Stimulated activated CD8-positive, alpha-beta memory T cell treated with anti-CD3 and anti-CD28 coated beads, Interleukin-2, amount 100 ng/mL, for 48 hours (primary cell): ENCODE results near the gene CFAP77.
A peak's percentile ranks its signal among the peaks of the same experiment; 100 is the strongest.
"Not testable (repeated sequence)": the region's sequence is repeated elsewhere in the genome, so short reads cannot be mapped to it uniquely, and the experiment has no call there.

ENCODE experiments used
- DNase-seq, 2 donors: peaks; one replicate each; pipeline ENCODE4 v3.0.0-alpha.2; 2020; ENCODE audit warnings: low read depth in 2 of 2

Gene CFAP77

GRCh38 chr9:132547436-132547835, 137.4 kb downstream of the CFAP77 start:
- no peak for DNase-seq

GRCh38 chr9:132547976-132548730, 138.1 kb downstream of the CFAP77 start:
- no peak for DNase-seq

GRCh38 chr9:132548751-132549640, 139.0 kb downstream of the CFAP77 start:
- no peak for DNase-seq

- no peak for DNase-seq
These were observed 141.5 kb downstream of the CFAP77 start for GRCh38 chr9:132551556-132551955.

GRCh38 chr9:132552041-132552440, 142.0 kb downstream of the CFAP77 start:
- DNase-seq, result no peak

GRCh38 chr9:132554755-132555154, 144.7 kb downstream of the CFAP77 start:
- DNase-seq, result no peak

GRCh38 chr9:132555528-132555927, 145.5 kb downstream of the CFAP77 start:
- DNase-seq, result no peak

GRCh38 chr9:132556235-132556634, 146.2 kb downstream of the CFAP77 start:
- DNase-seq, result no peak

GRCh38 chr9:132556714-132557113, 146.7 kb downstream of the CFAP77 start:
- DNase-seq, result no peak

GRCh38 chr9:132557159-132557558, 147.1 kb downstream of the CFAP77 start:
- no peak for DNase-seq

- DNase-seq, result no peak
These were observed 149.7 kb downstream of the CFAP77 start for GRCh38 chr9:132559711-132560110.

- DNase-seq, result no peak
These were observed 150.7 kb downstream of the CFAP77 start for GRCh38 chr9:132560616-132561202.

GRCh38 chr9:132562306-132562573, 152.2 kb downstream of the CFAP77 start:
- no peak for DNase-seq

- DNase-seq, result no peak
These were observed 154.5 kb downstream of the CFAP77 start for GRCh38 chr9:132564526-132564925.

- DNase-seq, result not testable (repeated sequence)
These were observed 158.8 kb downstream of the CFAP77 start for GRCh38 chr9:132568787-132569186.

GRCh38 chr9:132571806-132572600, 162.0 kb downstream of the CFAP77 start:
- DNase-seq, result no peak

GRCh38 chr9:132572921-132573320, 162.9 kb downstream of the CFAP77 start:
- DNase-seq, result no peak

GRCh38 chr9:132575005-132575609, 165.1 kb downstream of the CFAP77 start:
- DNase-seq, result peak; percentile 41 to 43

GRCh38 chr9:132575811-132576210, 165.8 kb downstream of the CFAP77 start:
- no peak for DNase-seq

GRCh38 chr9:132577119-132577518, 167.1 kb downstream of the CFAP77 start:
- no peak for DNase-seq

- DNase-seq, result no peak
These were observed 168.4 kb downstream of the CFAP77 start for GRCh38 chr9:132578367-132578932.
